ENCODE data around the gene RELA.
"Not testable (repeated sequence)": the region's sequence is repeated elsewhere in the genome, so short reads cannot be mapped to it uniquely, and the experiment has no call there.

Gene RELA

DNA sequence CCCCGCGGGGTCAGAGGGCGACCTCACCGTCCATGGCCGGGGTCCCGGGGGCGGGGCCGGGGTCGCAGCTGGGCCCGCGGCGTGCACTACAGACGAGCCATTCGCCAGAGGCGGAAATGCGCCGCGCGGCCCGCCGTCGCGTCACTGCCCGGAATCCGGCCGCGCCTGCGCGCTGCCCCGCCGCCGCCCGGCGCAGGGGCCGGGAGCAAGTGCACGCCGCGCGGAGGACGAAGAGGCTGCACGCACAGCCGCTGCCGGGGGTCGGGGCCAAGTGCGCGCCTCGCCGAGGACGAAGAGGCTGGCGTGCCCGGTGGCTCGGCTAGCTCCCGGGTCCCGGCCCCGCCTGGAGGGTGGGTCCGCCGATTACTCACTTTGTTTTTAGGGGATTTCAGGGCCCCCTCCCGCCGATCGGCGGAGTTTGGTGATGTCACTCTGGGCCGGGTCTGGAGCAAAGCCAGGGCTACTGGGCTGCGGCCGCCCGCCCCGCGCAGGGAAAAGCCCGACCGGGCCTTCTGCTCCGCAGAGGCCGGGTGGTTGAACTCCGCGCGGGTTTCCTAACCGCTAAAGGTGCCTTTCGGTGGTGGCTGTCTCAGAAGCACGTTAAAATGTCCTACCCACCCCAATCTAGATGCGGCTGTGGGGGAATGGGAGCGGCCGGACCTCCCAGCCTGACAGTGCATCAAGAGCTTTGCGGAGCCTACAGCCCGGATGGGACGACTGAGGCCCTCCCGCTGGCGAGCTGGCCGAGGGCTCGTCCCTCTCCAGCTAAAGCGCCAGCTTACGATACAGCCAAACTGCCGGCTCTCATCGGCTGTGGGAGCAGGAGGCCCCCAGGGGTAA is at the start of gene RELA:
RELA (minus strand) TSS at position 118 of the 840 bp plus-strand sequence; CDS start at position 34, 84 bp downstream.
- DNase-seq = peak; percentile 91

DNA sequence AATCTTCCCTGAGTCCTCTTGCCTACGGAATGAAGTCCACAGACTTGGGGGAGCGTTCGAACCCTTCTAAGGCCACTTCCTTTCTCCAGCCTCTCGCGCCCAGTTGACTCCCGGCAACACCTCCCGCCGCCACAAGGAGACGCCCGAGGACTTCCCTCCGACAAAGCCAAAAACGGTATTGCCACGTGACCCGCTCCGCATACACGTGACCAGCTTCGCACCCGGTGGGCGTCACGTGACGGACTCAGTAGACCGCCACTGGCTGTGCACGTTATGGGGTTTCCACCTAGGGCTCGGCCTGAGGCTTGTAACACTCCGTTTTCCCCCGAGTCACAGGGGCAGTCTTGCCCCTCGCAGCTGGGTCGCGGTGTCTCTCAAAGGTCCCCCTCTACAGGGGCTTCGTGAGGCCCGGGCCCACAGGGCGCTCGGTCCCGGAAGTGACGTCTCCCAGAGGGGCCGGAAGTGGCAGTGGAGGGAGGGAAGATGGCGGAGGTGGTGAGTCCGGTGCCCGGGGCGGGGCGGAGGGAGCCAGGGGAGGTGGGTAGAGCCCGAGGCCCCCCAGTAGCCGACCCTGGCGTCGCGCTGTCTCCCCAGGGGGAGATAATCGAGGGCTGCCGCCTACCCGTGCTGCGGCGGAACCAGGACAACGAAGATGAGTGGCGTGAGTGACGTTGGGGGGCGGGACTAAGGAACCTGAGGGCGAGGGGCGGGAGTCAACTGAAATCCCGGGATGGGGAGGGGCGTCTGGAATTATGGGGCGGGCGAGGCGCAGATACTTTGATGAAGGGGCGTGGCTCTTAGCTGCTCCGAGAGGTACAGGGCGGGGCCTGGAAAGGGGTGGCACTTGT is 49.3 kb upstream of the RELA start, which contains the start of gene KAT5:
KAT5 (plus strand) TSS at position 468 of the 848 bp plus-strand sequence; CDS start at position 484, 16 bp downstream.
- peak; percentile 98 for DNase-seq

DNA sequence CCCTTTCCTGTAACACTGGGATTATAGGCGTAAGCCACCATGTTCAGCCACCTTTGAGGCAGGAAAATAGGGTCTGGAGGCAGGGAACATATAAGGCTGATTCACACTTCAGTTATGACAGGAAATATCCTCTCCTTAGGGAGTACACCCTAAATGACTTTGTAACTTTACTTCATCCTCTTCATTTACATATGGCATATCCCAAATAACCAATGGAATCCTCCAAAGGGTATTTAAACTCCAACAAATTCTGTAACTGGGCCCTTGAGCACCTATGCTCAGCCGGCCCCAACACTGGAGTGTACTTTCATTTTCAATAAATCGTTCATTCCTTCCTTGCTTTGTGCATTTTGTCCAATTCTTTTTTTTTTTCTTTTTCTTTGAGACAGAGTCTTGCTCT is 47.7 kb upstream of the RELA start:
- DNase-seq = no peak

DNA sequence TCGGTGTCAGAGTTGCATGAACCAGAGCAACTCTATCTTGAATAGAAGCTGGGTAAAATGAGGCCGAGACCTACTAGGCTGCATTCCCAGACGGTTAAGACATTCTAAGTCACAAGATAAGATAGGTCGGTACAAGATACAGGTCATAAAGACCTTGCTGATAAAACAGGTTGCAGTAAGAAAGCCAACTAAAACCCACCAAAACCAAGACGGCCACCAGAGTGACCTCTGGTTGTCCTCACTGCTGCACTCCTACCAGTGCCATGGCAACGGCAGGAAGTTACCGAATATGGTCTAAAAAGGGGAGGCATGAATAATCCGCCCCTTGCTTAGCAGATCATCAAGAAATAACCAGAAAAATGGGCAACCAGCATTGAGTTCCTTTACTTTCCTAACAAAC is 46.9 kb upstream of the RELA start:
- DNase-seq = no peak

DNA sequence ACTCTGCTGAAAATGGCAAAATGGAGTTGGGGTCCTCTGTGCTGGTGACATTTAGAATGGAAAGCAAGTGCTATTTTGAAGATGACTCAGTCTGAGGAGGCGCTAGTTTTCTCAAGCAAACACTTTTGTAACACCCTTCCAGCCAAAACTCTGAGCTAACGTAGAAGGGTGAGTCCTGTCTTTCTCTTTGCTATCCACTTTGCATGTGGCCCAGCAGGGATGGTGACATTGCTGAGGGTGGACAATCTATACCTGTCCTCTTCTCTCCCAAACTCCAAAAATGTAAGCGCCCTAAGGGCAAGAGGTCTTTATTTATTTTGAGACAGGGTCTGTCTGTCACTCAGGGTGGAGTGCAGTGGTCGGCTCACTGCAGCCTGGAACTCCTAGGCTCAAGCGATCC is 45.7 kb upstream of the RELA start:
- DNase-seq = no peak

DNA sequence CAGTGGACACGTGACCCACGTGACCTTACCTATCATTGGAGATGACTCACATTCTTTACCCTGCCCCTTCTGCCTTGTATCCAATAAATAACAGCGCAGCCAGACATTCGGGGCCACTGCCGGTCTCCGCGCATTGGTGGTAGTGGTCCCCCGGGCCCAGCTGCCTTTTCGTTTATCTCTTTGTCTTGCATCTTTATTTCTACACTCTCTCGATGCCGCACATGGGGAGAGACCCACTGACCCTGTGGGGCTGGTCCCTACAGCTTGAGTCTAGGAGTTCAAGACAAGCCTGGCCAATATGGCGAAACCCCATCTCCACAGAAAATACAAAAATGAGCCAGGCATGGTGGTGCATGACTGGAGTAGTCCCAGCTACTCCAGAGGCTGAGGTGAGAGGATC is 44.3 kb upstream of the RELA start:
- DNase-seq = not testable (repeated sequence)

DNA sequence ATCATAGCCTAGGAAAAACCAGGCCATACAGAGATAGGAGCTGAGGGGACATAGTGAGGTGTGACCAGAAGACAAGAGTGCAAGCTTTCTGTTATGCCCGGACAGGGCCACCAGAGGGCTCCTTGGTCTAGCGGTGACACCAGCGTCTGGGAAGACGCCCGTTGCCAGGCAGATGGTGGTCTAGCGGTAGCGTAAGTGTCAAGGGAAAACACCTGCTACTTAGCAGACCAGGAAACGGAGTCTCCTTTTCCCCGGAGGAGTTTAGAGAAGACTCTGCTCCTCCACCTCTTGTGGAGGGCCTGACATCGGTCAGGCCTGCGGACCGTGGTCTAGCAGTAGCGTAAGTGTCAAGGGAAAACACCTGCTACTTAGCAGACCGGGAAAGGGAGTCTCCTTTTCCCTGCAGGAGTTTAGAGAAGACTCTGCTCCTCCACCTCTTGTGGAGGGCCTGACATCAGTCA is 43.6 kb upstream of the RELA start:
- DNase-seq = peak; percentile 82

DNA sequence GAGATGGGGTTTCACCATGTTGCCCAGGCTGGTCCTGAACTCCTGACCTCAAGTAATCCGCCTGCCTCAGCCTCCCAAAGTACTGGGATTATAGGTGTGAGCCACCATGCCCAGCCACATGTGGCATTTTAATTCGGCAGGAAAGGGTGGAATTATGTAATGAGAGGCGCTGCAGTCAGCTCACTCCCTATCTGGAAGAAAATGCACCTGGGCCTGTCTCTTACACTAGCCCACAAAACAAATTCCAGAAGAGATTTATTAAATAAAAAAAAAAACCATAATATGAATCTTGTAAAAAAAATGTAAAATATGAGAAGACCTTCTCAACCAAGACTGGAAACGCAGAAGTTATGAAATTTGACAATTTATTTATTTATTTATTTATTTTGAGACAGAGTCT is 41.1 kb upstream of the RELA start:
- no peak for DNase-seq

DNA sequence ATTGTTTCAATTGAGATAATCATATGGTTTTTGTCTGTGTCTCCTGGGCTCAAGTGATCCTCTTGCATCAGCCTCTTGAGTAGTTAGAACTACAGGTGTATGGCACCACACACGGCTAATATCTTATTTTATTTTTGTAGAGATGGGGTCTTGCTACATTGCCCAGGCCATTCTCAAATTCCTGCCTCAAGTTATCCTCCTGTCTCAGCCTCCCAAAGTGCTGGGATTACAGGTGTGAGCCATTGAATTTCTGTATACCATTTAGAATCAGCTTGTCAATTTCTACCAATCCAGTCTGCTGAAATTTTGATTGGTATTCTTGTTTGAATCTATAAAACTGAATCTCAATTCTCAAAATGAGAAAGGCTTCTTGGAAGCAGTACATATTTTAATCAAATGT is 39.0 kb upstream of the RELA start:
- DNase-seq = no peak

DNA sequence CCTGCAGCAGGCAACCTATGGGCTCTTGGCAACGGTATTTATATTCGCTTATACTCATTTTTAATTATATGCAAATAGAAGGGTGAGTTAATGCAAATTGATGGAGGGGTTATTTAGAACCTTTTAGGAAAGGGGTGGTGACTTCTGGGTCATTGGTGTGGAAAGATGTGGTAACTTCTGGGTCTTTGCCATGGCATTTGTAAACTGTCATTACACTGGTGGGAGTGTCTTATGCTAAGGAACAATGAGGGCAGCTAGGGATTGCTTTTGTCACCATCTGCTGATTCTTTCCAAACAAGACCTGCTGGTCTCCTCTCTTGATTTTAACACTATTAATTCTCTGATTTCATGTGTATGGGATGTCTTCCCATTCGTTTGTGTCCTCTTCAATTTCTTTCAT is 37.7 kb upstream of the RELA start:
- no peak for DNase-seq

DNA sequence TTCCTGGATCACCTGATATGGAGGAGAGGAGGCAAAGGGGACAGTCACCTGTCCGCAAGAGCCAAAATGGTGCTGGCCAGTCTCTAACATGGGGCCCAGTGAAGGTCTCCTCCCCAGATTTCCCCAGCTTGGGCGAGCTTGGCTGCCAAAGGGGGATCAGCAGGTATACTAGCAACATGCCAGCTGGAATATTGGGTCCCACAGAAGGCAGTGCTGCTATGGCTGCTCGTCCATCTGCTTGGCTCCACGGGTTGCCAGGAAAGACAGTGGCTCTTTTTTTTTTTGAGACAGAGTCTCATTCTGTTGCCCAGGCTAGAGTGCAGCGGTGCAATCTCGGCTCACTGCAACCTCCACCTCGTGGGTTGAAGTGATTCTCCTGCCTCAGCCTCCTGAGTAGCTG is 36.6 kb upstream of the RELA start:
- DNase-seq = no peak

DNA sequence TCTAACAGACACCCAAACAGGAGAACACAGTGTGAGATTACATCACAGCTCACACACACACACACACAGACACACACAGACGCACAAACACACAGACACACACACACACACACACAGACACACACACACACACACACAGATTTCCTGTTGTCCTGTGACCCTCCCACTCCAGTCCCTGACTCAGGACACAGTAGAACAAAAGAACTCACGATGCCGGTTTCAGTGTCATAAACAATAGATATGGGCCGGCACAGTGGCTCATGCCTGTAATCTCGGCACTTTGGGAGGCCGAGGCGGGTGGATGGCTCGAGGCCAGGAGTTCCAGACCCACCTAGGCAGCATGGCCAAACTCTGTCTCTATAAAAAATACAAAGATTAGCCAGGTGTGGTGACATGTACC is 35.5 kb upstream of the RELA start:
- DNase-seq = no peak

DNA sequence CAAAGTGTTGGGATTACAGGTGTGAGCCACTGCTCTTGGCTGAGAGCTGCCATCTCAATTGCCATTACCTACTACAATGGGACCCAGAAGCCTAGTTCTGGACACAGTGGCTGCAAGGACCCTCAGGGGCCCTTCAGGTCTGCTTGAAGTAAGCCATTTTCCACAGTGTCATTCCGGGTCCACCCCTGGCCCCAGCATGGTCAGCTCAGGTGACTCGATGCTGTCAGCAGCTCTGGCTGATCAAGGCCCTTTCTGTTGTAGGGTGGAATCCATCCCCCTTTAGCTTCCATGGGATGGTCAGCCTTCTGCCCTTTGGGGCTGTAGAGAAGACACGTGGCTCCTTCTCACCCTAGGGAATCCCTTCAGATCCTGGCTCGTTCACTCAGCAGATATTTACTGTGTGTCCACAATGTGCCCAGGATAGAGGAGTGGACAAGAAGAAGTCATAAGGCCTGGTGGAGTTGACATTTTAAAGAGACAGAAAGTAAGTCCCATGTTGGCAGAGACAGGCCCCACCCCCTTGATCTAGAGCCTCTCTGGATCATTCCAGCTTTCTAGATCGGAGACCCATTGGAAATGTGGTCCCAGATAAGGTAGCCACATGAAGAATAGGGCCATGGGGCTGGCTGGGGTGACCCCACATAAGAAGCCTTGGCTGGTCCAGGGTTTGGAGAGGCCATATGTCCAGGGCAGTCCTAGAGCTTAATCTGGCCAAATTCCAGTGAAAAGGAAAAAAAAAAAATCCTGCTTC is 34.3 kb upstream of the RELA start:
- DNase-seq = no peak

DNA sequence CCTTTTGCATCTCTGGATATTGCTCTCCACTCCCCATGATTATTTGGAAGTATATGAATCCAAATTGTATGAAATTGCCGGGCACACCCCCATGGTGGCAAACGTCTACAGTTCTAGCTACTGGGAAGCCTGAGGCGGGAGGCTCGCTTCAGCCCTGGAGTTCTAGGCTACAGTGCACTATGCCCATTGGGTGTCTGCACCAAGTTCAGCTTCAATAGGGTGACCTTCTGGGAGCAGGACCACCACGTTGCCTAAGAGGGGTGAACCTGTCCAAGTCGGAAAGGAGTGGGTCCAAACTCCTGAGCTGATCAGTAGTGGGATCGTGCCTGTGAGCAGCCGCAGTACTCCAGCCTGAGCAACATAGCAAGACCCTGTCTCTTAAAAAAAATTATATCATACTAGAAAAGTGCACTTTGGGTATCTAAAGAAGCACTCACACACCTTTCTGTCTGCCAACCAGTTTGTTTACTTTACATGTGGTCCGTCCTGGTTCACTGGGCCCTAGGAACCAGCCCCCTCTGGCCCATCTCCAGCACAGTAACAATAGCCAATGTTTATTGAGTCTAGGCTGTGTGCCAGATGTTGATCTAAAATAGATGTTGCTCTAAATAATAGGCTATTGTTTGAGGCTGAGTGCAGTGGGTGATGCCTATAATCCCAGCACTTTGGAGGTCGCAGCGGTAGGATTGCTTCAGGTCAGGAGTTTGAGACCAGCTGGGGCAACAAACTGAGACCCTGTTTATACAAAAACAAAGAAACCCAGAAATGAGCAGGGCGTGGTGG is 32.9 kb upstream of the RELA start:
- DNase-seq = no peak

DNA sequence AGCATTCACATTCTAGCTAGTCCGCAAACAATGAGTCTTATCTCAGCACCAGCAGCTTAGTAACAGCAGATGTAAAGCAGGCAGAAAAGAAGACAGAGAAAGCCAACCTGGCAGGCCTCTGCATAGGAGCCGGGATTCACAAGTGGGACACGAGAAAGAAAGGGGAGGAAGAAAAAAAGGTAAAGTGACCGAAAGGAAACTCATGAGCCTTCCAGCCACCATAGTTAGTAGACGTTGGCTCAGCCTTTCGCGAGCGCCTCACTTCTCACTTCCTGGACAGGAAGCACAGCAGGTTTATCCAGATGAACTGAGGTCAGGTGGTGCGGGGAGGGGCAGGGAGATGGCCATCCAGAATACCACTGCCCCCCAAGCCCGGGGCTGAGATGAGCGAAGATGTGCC is 29.7 kb upstream of the RELA start:
- no peak for DNase-seq

DNA sequence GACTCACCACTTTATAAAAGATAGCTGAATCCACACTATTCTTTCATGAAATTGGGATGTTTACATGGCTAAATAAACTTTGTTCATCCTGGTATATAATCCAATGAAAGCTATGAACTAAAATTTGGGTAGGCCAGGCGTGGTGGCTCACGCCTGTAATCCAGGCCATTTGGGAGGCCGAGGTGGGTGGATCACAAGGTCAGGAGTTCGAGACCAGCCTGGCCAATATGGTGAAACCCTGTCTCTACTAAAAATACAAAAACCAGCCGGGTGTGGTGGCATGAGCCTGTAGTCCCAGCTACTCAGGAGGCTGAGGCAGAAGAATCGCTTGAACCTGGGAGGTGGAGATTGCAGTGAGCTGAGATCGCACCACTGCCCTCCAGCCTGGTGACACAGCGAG is 29.1 kb upstream of the RELA start:
- DNase-seq = not testable (repeated sequence)

DNA sequence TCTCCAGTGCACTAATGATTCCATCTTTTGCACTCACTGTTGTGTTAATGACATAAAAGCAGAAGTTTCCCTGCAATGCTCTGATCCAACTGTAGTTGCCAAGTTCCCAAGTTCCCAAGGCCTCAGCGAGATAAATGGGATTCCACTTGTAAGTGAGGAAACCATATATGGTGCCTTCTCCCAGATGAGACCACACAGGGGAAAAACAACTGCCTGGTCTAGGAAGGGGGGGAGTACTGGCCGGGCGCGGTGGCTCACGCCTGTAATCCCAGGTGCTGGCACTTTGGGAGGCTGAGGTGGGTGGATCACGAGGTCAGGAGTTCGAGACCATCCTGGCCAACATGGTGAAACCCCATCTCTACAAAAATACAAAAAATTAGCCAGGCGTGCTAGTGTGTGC is 23.3 kb upstream of the RELA start:
- no peak for DNase-seq

DNA sequence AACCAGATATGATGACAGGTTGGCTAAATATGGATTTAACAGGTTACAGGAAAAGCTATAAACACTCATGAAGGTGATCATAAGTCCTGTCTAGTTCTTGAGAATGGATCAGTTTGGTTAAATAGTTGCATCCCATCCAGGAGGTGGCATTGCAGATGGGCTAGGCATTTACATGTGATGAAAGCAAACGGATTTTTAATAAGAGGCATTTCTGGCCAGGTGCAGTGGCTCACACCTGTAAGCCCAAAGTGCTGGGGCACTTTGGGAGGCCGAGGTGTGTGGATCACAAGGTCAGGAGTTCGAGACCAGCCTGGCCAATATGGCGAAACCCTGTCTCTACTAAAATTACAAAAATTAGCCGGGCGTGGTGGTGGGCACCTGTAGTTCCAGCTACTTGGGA is 20.8 kb upstream of the RELA start:
- not testable (repeated sequence) for DNase-seq

DNA sequence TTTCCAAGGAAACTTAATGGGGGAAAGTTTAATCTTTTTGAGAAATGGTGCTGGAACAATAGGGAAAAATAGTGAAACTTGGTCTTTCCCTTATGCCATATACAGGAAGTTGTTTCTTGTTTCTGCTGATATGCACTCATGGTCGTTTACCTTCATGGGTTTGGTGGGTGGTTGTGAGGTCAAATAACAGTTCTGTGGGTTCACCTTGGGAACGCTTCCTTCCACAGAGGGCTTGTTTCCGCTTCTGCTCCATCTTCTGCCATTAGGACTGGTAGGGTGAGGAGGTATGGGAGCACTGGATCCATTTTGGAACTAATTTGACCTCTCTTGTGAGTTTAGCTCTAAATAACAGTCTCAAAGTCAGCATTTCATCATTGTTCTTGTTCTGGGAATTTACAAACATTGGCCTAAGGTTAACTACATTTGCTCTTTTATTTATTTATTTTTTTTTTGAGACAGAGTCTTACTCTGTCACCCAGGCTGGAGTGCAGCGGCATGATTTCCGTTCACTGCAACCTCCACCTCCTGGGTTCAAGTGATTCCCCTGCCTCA is 17.6 kb upstream of the RELA start:
- DNase-seq = no peak

DNA sequence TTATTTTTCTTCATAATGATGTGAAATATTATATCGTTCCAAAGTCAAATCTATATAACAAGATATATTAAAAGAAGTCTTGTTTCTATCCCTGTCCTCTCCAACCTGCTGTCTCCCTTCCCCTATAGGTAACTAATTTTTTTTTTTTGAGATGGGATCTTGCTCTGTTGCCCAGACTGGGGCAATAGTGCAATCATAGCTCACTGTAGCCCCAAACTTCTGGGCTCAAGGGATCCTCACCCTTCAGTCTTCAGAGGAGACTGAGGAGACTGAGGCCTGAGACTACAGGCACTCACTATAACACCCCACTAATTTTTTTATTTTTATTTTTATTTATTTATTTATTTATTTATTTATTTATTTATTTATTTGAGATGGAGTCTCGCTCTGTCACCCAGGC is 10.3 kb upstream of the RELA start:
- no peak for DNase-seq

DNA sequence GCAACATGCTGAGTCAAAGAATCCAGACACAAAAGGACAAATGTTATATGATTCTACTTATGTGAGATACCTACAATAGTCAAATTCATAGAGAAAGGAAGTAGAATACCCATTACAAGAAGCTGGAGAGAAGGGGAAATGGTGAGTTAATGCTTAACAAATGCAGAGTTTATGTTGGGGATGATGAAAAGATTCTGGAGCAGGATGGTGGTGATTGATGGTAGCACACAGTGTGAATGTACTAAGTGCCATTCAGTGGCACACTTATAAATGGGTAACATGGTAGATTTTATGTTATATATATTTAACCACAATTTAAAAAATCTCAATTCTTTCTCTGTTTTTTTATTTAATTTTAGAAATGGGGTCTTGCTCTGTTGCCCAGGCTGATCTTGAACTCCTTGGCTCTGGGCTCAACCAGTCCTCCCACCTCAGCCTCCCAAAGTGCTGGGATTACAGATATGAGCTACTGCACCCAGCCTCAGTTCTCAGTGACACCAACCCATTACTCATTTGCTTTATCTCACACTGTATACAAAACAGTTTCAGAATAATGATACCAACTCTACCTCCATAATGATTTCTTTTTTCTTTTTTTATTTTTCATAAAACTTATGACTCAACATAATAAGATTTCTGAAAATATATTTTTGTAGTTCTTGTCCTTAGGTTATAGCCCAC is 9.6 kb upstream of the RELA start:
- no peak for DNase-seq
